Measurements from ENCODE around the gene COL11A2.

DNA sequence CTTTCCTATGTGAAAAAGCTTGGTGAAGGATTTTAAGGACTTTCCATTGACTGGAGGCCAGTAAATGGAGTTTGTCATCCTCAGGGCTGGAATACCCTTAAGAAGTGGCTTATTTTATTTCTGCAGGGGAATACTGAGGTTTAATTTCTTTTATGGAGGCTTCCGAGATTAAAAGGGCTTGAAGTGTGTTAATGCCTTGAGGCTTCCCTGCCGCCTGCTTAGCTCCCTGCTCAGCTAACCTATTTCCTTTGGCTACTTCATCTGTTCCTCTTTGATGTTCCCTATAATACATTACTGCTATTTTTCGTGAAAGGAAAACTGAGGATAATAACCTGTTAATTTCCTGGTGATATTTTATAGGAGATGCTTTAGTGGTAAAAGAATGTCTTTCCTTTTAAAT, 72.3 kb downstream of the COL11A2 start:
- TF ChIP-seq, protein P1, sequence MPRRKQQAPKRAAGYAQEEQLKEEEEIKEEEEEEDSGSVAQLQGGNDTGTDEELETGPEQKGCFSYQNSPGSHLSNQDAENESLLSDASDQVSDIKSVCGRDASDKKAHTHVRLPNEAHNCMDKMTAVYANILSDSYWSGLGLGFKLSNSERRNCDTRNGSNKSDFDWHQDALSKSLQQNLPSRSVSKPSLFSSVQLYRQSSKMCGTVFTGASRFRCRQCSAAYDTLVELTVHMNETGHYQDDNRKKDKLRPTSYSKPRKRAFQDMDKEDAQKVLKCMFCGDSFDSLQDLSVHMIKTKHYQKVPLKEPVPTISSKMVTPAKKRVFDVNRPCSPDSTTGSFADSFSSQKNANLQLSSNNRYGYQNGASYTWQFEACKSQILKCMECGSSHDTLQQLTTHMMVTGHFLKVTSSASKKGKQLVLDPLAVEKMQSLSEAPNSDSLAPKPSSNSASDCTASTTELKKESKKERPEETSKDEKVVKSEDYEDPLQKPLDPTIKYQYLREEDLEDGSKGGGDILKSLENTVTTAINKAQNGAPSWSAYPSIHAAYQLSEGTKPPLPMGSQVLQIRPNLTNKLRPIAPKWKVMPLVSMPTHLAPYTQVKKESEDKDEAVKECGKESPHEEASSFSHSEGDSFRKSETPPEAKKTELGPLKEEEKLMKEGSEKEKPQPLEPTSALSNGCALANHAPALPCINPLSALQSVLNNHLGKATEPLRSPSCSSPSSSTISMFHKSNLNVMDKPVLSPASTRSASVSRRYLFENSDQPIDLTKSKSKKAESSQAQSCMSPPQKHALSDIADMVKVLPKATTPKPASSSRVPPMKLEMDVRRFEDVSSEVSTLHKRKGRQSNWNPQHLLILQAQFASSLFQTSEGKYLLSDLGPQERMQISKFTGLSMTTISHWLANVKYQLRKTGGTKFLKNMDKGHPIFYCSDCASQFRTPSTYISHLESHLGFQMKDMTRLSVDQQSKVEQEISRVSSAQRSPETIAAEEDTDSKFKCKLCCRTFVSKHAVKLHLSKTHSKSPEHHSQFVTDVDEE (CRISPR knock-in tag; IDR thresholded peaks at IDR 0.05), result no peak
- TF ChIP-seq, protein P2, sequence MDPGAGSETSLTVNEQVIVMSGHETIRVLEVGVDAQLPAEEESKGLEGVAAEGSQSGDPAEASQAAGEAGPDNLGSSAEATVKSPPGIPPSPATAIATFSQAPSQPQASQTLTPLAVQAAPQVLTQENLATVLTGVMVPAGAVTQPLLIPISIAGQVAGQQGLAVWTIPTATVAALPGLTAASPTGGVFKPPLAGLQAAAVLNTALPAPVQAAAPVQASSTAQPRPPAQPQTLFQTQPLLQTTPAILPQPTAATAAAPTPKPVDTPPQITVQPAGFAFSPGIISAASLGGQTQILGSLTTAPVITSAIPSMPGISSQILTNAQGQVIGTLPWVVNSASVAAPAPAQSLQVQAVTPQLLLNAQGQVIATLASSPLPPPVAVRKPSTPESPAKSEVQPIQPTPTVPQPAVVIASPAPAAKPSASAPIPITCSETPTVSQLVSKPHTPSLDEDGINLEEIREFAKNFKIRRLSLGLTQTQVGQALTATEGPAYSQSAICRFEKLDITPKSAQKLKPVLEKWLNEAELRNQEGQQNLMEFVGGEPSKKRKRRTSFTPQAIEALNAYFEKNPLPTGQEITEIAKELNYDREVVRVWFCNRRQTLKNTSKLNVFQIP (CRISPR knock-in tag; IDR thresholded peaks at IDR 0.05; ENCODE audit: borderline replicate concordance, low read depth), result no peak
- TF ChIP-seq PPARA (CRISPR knock-in tag; IDR thresholded peaks at IDR 0.05; ENCODE audit: borderline replicate concordance) (no peak), ZNF8 (CRISPR knock-in tag; IDR thresholded peaks at IDR 0.05) (no peak), SNAI2 (CRISPR knock-in tag; IDR thresholded peaks at IDR 0.05) (no peak), PATZ1 (CRISPR knock-in tag; IDR thresholded peaks at IDR 0.05; ENCODE audit: borderline replicate concordance) (no peak), ZFP30 (CRISPR knock-in tag; IDR thresholded peaks at IDR 0.05) (no peak), ARNTL (CRISPR knock-in tag; IDR thresholded peaks at IDR 0.05; ENCODE audit: borderline replicate concordance, low read depth) (no peak), ZNF565 (CRISPR knock-in tag; conservative IDR thresholded peaks at IDR 0.05; ENCODE audit: low read depth) (no peak), ZFP3 (CRISPR knock-in tag; IDR thresholded peaks at IDR 0.05) (no peak), CREB5 (CRISPR knock-in tag; IDR thresholded peaks at IDR 0.05; ENCODE audit: low read depth) (no peak), GLIS3 (CRISPR knock-in tag; IDR thresholded peaks at IDR 0.05) (no peak), ISL1 (CRISPR knock-in tag; IDR thresholded peaks at IDR 0.05) (no peak), TCF4 (CRISPR knock-in tag; IDR thresholded peaks at IDR 0.05; ENCODE audit: borderline replicate concordance) (no peak)

All from SK-N-SH treated with all-trans-retinoic acid at 6 μM for 48 hours (cell line).